GM19324 (cell line): ENCODE results near the gene CFAP65.

Experiments used
- ATAC-seq: cut with Tn5 transposase; IDR thresholded peaks from one replicate; pipeline ENCODE4 v1.9.1; 2021; ENCODE audit warnings: mild to moderate bottlenecking, moderate library complexity; ENCODE audit not compliant: unreplicated experiment, low FRiP score

CFAP65 gene

GRCh38 chr2:218995972-218996711 is 45.2 kb downstream of the CFAP65 start:
- ATAC-seq: no peak

- ATAC-seq: no peak
These were observed 45.8 kb downstream of the CFAP65 start for GRCh38 chr2:218995561-218995960.

- ATAC-seq: no peak
These were observed 47.7 kb downstream of the CFAP65 start, which contains the start of gene CRYBA2 for GRCh38 chr2:218993345-218994315. Gene CRYBA2, minus strand, starts transcription at chr2:218993422. Its CDS starts 246 bp downstream, at chr2:218993176.

- no peak for ATAC-seq
These were observed 48.5 kb downstream of the CFAP65 start for GRCh38 chr2:218992703-218993344.

GRCh38 chr2:218992196-218992595 is 49.1 kb downstream of the CFAP65 start:
- ATAC-seq: no peak

GRCh38 chr2:218991674-218992168 is 49.6 kb downstream of the CFAP65 start:
- no peak for ATAC-seq

- no peak for ATAC-seq
These were observed 50.7 kb downstream of the CFAP65 start for GRCh38 chr2:218990612-218991011.

GRCh38 chr2:218990052-218990451 is 51.3 kb downstream of the CFAP65 start:
- ATAC-seq: no peak

GRCh38 chr2:218988650-218989049 is 52.7 kb downstream of the CFAP65 start:
- ATAC-seq: no peak

GRCh38 chr2:218988164-218988563 is 53.2 kb downstream of the CFAP65 start:
- no peak for ATAC-seq

- ATAC-seq: no peak
These were observed 55.1 kb downstream of the CFAP65 start for GRCh38 chr2:218986148-218986761.

- no peak for ATAC-seq
These were observed 55.8 kb downstream of the CFAP65 start for GRCh38 chr2:218985325-218986091.

GRCh38 chr2:218985021-218985324 is 56.3 kb downstream of the CFAP65 start, which contains the start of gene FEV:
Gene FEV, minus strand, starts transcription at chr2:218985184. Its CDS starts 109 bp downstream, at chr2:218985075.
- no peak for ATAC-seq

GRCh38 chr2:218984239-218985020 is 56.9 kb downstream of the CFAP65 start:
- ATAC-seq: no peak

- no peak for ATAC-seq
These were observed 57.4 kb downstream of the CFAP65 start for GRCh38 chr2:218983934-218984238.

GRCh38 chr2:218983263-218983933 is 57.9 kb downstream of the CFAP65 start:
- ATAC-seq: no peak

- ATAC-seq: no peak
These were observed 58.6 kb downstream of the CFAP65 start for GRCh38 chr2:218982586-218983262.
